ENCODE measurements around the gene STRADB. TPM values are rescaled to one million over a fixed set of nuclear protein-coding genes. Genes with fewer than 3 reads are reported as not detected.

The STRADB gene
- total and polyA plus RNA-seq, 2 of the 4 experiments (the other 2 are of a cell fraction), result 14.9 to 31.5 TPM

- Histone ChIP-seq H4K5ac (ENCODE audit: low read depth, low read length) (no peak overlapping the region), H3K4me2 (ENCODE audit: low read depth, low read length) (no peak overlapping the region), H4K8ac (ENCODE audit: low read depth in 2 of 2, low read length in 2 of 2) (no peak overlapping the region), H3K79me1 (ENCODE audit: low read depth in 1 of 2, low read length in 2 of 2) (peaks cover 3 to 15% of the 10 kb centered on the region in 2 experiments; a peak in 2 of 4 replicates), H3K27me3 (ENCODE audit: control insufficient read depth, insufficient read depth, low read length) (no peaks in the 10 kb centered on the region), H3K9me1 (ENCODE audit: insufficient read depth, low read length) (peaks cover 2% of the 10 kb centered on the region; the same call in 1 of the 2 replicates), H3K9ac (ENCODE audit: low read depth, low read length) (no peak overlapping the region), H2AFZ (replicated peaks; ENCODE audit: low read length, poor library complexity) (no peak overlapping the region), H4K20me1 (ENCODE audit: insufficient read depth, low read length) (no peaks in the 10 kb centered on the region), H3K4me1 (ENCODE audit: control insufficient read depth, insufficient read depth, low read length) (peaks cover 18% of the 10 kb centered on the region), H2AK9ac (replicated peaks; ENCODE audit: low read depth, low read length, poor library complexity) (peak overlapping the region; percentile 30), H2BK5ac (ENCODE audit: low read depth, low read length, poor library complexity, severe bottlenecking) (no peak overlapping the region), H3K23ac (ENCODE audit: low read depth, low read length) (no peak overlapping the region), H3K36me3 (ENCODE audit: control insufficient read depth, insufficient read depth, low read length) (peaks cover 9% of the 10 kb centered on the region), H3K4ac (ENCODE audit: low read depth, low read length) (no peak overlapping the region), H2AK5ac (ENCODE audit: low read depth, low read length) (no peak overlapping the region), H3K56ac (ENCODE audit: extremely low read depth, insufficient read depth, low read length) (no peak overlapping the region), H3K9me3 (ENCODE audit: control insufficient read depth, insufficient read depth, low read length) (peaks cover 2% of the 10 kb centered on the region; the same call in 1 of the 2 replicates), H2BK120ac (ENCODE audit: low read depth, low read length) (no peak overlapping the region), H3K18ac (ENCODE audit: low read depth, low read length) (no peak overlapping the region), H2BK20ac (ENCODE audit: low read depth, low read length) (no peak overlapping the region), H2BK15ac (ENCODE audit: low read depth, low read length) (no peak overlapping the region), H3K14ac (replicated peaks; ENCODE audit: low read depth, low read length) (no peak overlapping the region), H4K91ac (ENCODE audit: insufficient read depth, low read depth, low read length) (no peak overlapping the region), H3K27ac (ENCODE audit: insufficient read depth, low read length) (no peak overlapping the region), H3K4me3 (ENCODE audit: insufficient read depth, low read depth, low read length) (no peak overlapping the region)
- WGBS, 2 experiments (ENCODE audit: extremely low coverage in 2 of 2, insufficient read length in 1 of 2), result no CpG with 5 or more reads among the region's 1 CpG
- intact Hi-C loops (cut with micrococcal nuclease), result no loop called here
- BruUV-seq (replicated peaks), result no TSS peak
- dilution Hi-C loops (cut with HindIII; ENCODE audit: low sequenced_read_pairs, unreplicated experiment), result no loop called here
- TF ChIP-seq MAZ (IDR thresholded peaks at IDR 0.05; ENCODE audit: borderline replicate concordance, low read depth, low read length) (no peak), RFX5 (IDR thresholded peaks at IDR 0.05; ENCODE audit: low read depth, low read length) (no peak), FOS (IDR thresholded peaks at IDR 0.05; ENCODE audit: low read depth, low read length) (no peak), CHD1 (IDR thresholded peaks at IDR 0.05; ENCODE audit: low read depth, low read length) (no peak), BHLHE40 (IDR thresholded peaks at IDR 0.05; ENCODE audit: low read depth, low read length) (no peak), MAFK (IDR thresholded peaks at IDR 0.05; ENCODE audit: low read depth, low read length) (no peak), RCOR1 (IDR thresholded peaks at IDR 0.05; ENCODE audit: insufficient replicate concordance, low read length) (no peak), CEBPB (IDR thresholded peaks at IDR 0.05; ENCODE audit: low read depth, low read length) (no peak), POLR2A (IDR thresholded peaks at IDR 0.05; ENCODE audit: low read depth, low read length) (no peak), NFE2L2 (IDR thresholded peaks at IDR 0.05; ENCODE audit: low read depth, low read length) (no peak)
- no peak for DNase-seq
- ChIA-PET CTCF (no interaction called here), POLR2A (ENCODE audit: unreplicated experiment) (no interaction called here)
- no peak for ATAC-seq (ENCODE audit: low read depth)
- in situ Hi-C loops (cut with MboI; ENCODE audit: low sequenced_read_pairs), result no loop called here
Observed at GRCh38 chr2:201464547-201464946, 13.0 kb downstream of the STRADB start.
